ENCODE measurements around the gene RCOR2. TPM values are rescaled to one million over a fixed set of nuclear protein-coding genes. Genes with fewer than 3 reads are reported as not detected.

RCOR2 gene
- total and polyA plus RNA-seq, 2 of the 13 experiments (the other 11 are each of a cell fraction or from before 2014, with no cell fraction given) = 8.3 to 8.5 TPM

DNA sequence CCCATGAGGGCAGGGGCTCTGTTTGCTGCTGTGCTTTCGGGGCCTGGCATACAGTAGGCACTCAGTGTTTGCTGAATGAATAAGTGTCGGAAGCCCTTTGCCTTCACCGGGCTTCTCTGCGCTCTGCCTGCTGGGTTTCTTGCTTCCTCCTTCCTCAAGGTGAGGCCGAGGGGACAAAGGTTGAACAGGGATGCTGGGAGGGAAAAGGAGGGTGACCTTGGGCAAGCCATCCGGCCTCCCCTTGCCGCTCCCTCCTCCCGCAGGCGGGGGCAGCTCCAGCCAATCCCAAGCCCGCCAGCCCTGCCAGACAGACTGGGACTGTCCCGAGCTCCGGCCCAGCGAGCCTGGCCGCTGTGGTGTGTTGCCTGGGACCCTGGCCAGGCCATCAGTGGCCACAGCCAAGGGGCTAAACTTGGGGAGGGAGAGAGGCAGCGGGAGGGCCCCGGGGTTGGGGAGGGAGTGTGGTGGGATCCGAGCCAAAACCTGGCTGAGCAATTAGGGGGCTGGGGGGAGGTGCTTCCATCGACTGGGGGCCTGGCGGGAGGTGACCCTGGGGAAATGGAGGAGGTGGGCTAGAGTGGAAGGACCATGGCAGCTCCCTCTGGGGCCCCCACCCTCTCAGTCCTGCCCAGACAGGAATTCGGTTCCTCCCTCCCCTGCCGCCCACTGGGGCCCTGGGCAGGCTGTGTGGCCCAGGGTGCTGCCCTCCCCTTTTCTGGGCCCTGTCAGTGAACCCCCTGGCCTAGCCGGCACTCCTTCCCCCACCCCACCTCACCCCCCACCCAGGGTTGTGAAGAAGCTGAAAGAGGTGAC, 3.4 kb upstream of the RCOR2 start (continued):
- TF ChIP-seq JDP2 (CRISPR knock-in tag; IDR thresholded peaks at IDR 0.05; ENCODE audit: borderline replicate concordance) = no peak
- TF ChIP-seq TCF7L2 (IDR thresholded peaks at IDR 0.05; ENCODE audit: low read depth, low read length) = no peak
- TF ChIP-seq, protein P1, sequence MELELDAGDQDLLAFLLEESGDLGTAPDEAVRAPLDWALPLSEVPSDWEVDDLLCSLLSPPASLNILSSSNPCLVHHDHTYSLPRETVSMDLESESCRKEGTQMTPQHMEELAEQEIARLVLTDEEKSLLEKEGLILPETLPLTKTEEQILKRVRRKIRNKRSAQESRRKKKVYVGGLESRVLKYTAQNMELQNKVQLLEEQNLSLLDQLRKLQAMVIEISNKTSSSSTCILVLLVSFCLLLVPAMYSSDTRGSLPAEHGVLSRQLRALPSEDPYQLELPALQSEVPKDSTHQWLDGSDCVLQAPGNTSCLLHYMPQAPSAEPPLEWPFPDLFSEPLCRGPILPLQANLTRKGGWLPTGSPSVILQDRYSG (CRISPR knock-in tag; IDR thresholded peaks at IDR 0.05) = no peak
- no peak for TF ChIP-seq ZFAT (CRISPR knock-in tag; conservative IDR thresholded peaks at IDR 0.05)
- TF ChIP-seq, protein P2, sequence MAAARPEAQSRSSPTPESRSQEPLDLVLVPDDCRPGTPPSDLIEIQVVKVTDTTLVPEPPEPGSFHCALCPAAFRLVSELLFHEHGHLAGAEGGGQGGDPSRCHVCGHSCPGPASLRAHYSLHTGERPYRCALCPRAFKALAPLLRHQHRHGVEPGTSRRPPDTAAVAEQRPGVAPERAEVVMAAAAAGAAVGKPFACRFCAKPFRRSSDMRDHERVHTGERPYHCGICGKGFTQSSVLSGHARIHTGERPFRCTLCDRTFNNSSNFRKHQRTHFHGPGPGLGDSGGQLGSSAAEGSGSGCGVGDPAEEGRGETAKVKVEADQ (CRISPR knock-in tag; IDR thresholded peaks at IDR 0.05; ENCODE audit: borderline replicate concordance) = no peak
- TF ChIP-seq, protein P3, sequence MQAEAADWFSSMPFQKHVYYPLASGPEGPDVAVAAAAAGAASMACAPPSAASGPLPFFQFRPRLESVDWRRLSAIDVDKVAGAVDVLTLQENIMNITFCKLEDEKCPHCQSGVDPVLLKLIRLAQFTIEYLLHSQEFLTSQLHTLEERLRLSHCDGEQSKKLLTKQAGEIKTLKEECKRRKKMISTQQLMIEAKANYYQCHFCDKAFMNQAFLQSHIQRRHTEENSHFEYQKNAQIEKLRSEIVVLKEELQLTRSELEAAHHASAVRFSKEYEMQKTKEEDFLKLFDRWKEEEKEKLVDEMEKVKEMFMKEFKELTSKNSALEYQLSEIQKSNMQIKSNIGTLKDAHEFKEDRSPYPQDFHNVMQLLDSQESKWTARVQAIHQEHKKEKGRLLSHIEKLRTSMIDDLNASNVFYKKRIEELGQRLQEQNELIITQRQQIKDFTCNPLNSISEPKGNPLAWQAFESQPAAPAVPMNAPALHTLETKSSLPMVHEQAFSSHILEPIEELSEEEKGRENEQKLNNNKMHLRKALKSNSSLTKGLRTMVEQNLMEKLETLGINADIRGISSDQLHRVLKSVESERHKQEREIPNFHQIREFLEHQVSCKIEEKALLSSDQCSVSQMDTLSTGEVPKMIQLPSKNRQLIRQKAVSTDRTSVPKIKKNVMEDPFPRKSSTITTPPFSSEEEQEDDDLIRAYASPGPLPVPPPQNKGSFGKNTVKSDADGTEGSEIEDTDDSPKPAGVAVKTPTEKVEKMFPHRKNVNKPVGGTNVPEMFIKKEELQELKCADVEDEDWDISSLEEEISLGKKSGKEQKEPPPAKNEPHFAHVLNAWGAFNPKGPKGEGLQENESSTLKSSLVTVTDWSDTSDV (CRISPR knock-in tag; IDR thresholded peaks at IDR 0.05) = no peak
- no peak for TF ChIP-seq ZNF10 (CRISPR knock-in tag; IDR thresholded peaks at IDR 0.05; ENCODE audit: borderline replicate concordance, low read depth)
- TF ChIP-seq ZNF12 (CRISPR knock-in tag; IDR thresholded peaks at IDR 0.05) = no peak
- TF ChIP-seq ZNF737 (CRISPR knock-in tag; IDR thresholded peaks at IDR 0.05; ENCODE audit: borderline replicate concordance) = no peak
- TF ChIP-seq, protein P4, sequence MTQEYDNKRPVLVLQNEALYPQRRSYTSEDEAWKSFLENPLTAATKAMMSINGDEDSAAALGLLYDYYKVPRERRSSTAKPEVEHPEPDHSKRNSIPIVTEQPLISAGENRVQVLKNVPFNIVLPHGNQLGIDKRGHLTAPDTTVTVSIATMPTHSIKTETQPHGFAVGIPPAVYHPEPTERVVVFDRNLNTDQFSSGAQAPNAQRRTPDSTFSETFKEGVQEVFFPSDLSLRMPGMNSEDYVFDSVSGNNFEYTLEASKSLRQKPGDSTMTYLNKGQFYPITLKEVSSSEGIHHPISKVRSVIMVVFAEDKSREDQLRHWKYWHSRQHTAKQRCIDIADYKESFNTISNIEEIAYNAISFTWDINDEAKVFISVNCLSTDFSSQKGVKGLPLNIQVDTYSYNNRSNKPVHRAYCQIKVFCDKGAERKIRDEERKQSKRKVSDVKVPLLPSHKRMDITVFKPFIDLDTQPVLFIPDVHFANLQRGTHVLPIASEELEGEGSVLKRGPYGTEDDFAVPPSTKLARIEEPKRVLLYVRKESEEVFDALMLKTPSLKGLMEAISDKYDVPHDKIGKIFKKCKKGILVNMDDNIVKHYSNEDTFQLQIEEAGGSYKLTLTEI (CRISPR knock-in tag; conservative IDR thresholded peaks at IDR 0.05) = no peak
- TF ChIP-seq MEIS2 (CRISPR knock-in tag; IDR thresholded peaks at IDR 0.05) = no peak
- no peak for TF ChIP-seq ZNF841 (CRISPR knock-in tag; IDR thresholded peaks at IDR 0.05; ENCODE audit: borderline replicate concordance)
- no peak for TF ChIP-seq FOXK2 (IDR thresholded peaks at IDR 0.05)
- TF ChIP-seq ZMYM3 (CRISPR knock-in tag; IDR thresholded peaks at IDR 0.05) = no peak; the same call in 1 of the 2 replicates
- TF ChIP-seq FIP1L1 (IDR thresholded peaks at IDR 0.05; ENCODE audit: borderline replicate concordance, insufficient read depth, low read depth, low read length) = no peak
- TF ChIP-seq NFYB (CRISPR knock-in tag; IDR thresholded peaks at IDR 0.05) = peak; percentile 46; the same call in 1 of the 2 replicates
- TF ChIP-seq PHF8 (CRISPR knock-in tag; IDR thresholded peaks at IDR 0.05) = peak; percentile 6; the same call in 1 of the 2 replicates
- no peak for TF ChIP-seq MED13 (CRISPR knock-in tag; IDR thresholded peaks at IDR 0.05)

All from HepG2 (cell line).